Endothelial cell of umbilical vein (primary cell): Measurements from ENCODE around the gene CDKL2.

Source experiments
- MYC ChIP-seq: IDR thresholded peaks from one replicate; pipeline ENCODE4 v1.6.1; 2011; ENCODE audit warnings: mild to moderate bottlenecking, low read depth, low read length
- TF ChIP-seq, protein P1 (sequence below), 2 donors: IDR thresholded peaks; 1 replicate in 1 of 2; 2 replicates in 1 of 2; pipeline ENCODE4 v1.5.1; 2011; ENCODE audit warnings: low read length in 2 of 2, mild to moderate bottlenecking in 2 of 2, moderate library complexity in 2 of 2, control low read depth in 1 of 2, inconsistent platforms in 1 of 2, low read depth in 1 of 2; ENCODE audit not compliant: insufficient read depth in 1 of 2; ENCODE audit errors: extremely low read depth in 1 of 2
- TF ChIP-seq, protein P2 (sequence below): IDR thresholded peaks from 2 replicates; pipeline ENCODE4 v1.6.1; 2011; ENCODE audit not compliant: insufficient read depth, insufficient read length

DNA sequence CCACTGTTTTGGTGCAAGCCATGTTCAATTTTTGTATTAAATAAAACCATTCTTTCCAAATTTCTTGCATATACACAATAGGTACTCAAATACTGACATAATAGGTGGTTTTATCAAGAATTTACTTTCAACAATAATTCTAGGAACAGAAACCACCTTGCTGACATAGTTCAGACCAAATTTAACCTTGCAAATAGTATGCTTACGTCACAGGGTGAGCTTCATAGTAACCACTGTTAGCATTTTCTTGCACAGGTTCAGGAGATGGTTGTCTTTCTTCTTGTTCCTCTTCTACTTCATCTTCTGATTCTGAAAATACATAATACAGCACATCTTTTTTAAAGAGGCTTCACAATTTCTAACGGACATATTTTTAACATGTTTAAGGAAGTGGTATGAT lies 25.2 kb upstream of the CDKL2 start:
- TF ChIP-seq, protein P1, sequence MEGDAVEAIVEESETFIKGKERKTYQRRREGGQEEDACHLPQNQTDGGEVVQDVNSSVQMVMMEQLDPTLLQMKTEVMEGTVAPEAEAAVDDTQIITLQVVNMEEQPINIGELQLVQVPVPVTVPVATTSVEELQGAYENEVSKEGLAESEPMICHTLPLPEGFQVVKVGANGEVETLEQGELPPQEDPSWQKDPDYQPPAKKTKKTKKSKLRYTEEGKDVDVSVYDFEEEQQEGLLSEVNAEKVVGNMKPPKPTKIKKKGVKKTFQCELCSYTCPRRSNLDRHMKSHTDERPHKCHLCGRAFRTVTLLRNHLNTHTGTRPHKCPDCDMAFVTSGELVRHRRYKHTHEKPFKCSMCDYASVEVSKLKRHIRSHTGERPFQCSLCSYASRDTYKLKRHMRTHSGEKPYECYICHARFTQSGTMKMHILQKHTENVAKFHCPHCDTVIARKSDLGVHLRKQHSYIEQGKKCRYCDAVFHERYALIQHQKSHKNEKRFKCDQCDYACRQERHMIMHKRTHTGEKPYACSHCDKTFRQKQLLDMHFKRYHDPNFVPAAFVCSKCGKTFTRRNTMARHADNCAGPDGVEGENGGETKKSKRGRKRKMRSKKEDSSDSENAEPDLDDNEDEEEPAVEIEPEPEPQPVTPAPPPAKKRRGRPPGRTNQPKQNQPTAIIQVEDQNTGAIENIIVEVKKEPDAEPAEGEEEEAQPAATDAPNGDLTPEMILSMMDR (IDR thresholded peaks at IDR 0.05; ENCODE audit: extremely low read depth in 1 of 2, insufficient read depth in 1 of 2, low read depth in 1 of 2, low read length in 2 of 2): no peak
- TF ChIP-seq MYC: no peak
- TF ChIP-seq, protein P2, sequence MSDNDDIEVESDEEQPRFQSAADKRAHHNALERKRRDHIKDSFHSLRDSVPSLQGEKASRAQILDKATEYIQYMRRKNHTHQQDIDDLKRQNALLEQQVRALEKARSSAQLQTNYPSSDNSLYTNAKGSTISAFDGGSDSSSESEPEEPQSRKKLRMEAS: no peak
